ENCODE measurements around the gene SMPDL3A. TPM values are rescaled to one million over a fixed set of nuclear protein-coding genes. Genes with fewer than 3 reads are reported as not detected.

The SMPDL3A gene
- total and polyA plus RNA-seq, 9 of the 15 experiments (the other 6 are each of a cell fraction or from before 2014, with no cell fraction given): 0.14 to 0.91 (median 0.54) TPM

DNA sequence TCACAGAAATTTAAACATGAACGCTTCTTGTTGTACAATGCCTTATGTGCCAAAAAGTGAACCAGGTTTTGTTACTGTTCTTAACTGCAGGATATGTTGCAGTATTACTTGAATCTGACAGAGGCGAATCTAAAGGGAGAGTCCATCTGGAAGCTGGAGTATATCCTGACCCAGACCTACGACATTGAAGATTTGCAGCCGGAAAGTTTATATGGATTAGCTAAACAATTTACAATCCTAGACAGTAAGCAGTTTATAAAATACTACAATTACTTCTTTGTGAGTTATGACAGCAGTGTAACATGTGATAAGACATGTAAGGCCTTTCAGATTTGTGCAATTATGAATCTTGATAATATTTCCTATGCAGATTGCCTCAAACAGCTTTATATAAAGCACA is 19.9 kb downstream of the SMPDL3A start:
- Histone ChIP-seq H2AFZ (ENCODE audit: low read depth, low read length) (no peak overlapping the region), H3K4me1 (replicated peaks in 1 of 2; ENCODE audit: control insufficient read depth in 2 of 2, insufficient read depth in 2 of 2, low read length in 2 of 2) (no peaks in the 10 kb centered on the region), H3K4me3 (no peak overlapping the region), H3K9ac (ENCODE audit: insufficient read depth in 1 of 2, low read depth in 2 of 2, low read length in 2 of 2) (no peak overlapping the region), H4K20me1 (replicated peaks; ENCODE audit: control insufficient read depth, insufficient read depth, low read length) (no peaks in the 10 kb centered on the region), H3K27me3 (ENCODE audit: control insufficient read depth in 2 of 2, insufficient read depth in 2 of 2, low read length in 2 of 2) (no peaks in the 10 kb centered on the region), H3K9me1 (ENCODE audit: control insufficient read depth, insufficient read depth, low read length) (no peaks in the 10 kb centered on the region), H3K79me2 (ENCODE audit: control insufficient read depth, insufficient read depth, low read length) (no peaks in the 10 kb centered on the region), H3K4me2 (ENCODE audit: insufficient read depth, low read length) (no peak overlapping the region), H3K9me3 (replicated peaks; ENCODE audit: control insufficient read depth, insufficient read depth, low read depth, low read length) (no peaks in the 10 kb centered on the region), H3K36me3 (ENCODE audit: control insufficient read depth, insufficient read depth, low read length) (no peaks in the 10 kb centered on the region), H3K27ac (ENCODE audit: extremely low read depth, low read depth, low read length) (no peak overlapping the region)
- CTCF ChIA-PET (ENCODE audit: low intra/inter-chr PET ratio): no interaction called here
- POLR2A ChIA-PET: no interaction called here
- in situ Hi-C loops (cut with MboI): no loop called here
- intact Hi-C loops (cut with micrococcal nuclease): no loop called here
- DNase-seq (ENCODE audit: extremely low read depth in 1 of 4, low spot score in 3 of 4) (no peak), FAIRE-seq (no peak), ATAC-seq (no peak)
- no TSS peak for BruUV-seq (replicated peaks)
- WGBS (ENCODE audit: insufficient coverage, low coverage, missing lambda C conversion rate): 16% methylated on average over 4 of the region's 4 CpGs
- no peak for TF ChIP-seq SMAD3 (CRISPR knock-in tag; conservative IDR thresholded peaks at IDR 0.05)
- TF ChIP-seq HDAC3 (IDR thresholded peaks at IDR 0.05; ENCODE audit: borderline replicate concordance, partially characterized antibody): no peak
- no peak for TF ChIP-seq BRD4 (IDR thresholded peaks at IDR 0.05)
- TF ChIP-seq, protein P1, sequence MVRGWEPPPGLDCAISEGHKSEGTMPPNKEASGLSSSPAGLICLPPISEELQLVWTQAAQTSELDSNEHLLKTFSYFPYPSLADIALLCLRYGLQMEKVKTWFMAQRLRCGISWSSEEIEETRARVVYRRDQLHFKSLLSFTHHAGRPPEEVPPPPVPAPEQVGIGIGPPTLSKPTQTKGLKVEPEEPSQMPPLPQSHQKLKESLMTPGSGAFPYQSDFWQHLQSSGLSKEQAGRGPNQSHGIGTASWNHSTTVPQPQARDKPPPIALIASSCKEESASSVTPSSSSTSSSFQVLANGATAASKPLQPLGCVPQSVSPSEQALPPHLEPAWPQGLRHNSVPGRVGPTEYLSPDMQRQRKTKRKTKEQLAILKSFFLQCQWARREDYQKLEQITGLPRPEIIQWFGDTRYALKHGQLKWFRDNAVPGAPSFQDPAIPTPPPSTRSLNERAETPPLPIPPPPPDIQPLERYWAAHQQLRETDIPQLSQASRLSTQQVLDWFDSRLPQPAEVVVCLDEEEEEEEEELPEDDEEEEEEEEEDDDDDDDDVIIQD (CRISPR knock-in tag; IDR thresholded peaks at IDR 0.05): no peak
- TF ChIP-seq NR2F6 (CRISPR knock-in tag; IDR thresholded peaks at IDR 0.05): no peak
- TF ChIP-seq CEBPB (tag; IDR thresholded peaks at IDR 0.05): no peak
- no peak for TF ChIP-seq ELF4 (CRISPR knock-in tag; IDR thresholded peaks at IDR 0.05)
- TF ChIP-seq, protein P2, sequence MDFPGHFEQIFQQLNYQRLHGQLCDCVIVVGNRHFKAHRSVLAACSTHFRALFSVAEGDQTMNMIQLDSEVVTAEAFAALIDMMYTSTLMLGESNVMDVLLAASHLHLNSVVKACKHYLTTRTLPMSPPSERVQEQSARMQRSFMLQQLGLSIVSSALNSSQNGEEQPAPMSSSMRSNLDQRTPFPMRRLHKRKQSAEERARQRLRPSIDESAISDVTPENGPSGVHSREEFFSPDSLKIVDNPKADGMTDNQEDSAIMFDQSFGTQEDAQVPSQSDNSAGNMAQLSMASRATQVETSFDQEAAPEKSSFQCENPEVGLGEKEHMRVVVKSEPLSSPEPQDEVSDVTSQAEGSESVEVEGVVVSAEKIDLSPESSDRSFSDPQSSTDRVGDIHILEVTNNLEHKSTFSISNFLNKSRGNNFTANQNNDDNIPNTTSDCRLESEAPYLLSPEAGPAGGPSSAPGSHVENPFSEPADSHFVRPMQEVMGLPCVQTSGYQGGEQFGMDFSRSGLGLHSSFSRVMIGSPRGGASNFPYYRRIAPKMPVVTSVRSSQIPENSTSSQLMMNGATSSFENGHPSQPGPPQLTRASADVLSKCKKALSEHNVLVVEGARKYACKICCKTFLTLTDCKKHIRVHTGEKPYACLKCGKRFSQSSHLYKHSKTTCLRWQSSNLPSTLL (IDR thresholded peaks at IDR 0.05): no peak
- TF ChIP-seq, protein P3, sequence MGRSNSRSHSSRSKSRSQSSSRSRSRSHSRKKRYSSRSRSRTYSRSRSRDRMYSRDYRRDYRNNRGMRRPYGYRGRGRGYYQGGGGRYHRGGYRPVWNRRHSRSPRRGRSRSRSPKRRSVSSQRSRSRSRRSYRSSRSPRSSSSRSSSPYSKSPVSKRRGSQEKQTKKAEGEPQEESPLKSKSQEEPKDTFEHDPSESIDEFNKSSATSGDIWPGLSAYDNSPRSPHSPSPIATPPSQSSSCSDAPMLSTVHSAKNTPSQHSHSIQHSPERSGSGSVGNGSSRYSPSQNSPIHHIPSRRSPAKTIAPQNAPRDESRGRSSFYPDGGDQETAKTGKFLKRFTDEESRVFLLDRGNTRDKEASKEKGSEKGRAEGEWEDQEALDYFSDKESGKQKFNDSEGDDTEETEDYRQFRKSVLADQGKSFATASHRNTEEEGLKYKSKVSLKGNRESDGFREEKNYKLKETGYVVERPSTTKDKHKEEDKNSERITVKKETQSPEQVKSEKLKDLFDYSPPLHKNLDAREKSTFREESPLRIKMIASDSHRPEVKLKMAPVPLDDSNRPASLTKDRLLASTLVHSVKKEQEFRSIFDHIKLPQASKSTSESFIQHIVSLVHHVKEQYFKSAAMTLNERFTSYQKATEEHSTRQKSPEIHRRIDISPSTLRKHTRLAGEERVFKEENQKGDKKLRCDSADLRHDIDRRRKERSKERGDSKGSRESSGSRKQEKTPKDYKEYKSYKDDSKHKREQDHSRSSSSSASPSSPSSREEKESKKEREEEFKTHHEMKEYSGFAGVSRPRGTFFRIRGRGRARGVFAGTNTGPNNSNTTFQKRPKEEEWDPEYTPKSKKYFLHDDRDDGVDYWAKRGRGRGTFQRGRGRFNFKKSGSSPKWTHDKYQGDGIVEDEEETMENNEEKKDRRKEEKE (IDR thresholded peaks at IDR 0.05; ENCODE audit: borderline replicate concordance in 1 of 2, control insufficient read depth in 1 of 2, low read depth in 2 of 2, low read length in 1 of 2): no peak
- no peak for TF ChIP-seq CBFA2T3 (IDR thresholded peaks at IDR 0.05)
- TF ChIP-seq, protein P4, sequence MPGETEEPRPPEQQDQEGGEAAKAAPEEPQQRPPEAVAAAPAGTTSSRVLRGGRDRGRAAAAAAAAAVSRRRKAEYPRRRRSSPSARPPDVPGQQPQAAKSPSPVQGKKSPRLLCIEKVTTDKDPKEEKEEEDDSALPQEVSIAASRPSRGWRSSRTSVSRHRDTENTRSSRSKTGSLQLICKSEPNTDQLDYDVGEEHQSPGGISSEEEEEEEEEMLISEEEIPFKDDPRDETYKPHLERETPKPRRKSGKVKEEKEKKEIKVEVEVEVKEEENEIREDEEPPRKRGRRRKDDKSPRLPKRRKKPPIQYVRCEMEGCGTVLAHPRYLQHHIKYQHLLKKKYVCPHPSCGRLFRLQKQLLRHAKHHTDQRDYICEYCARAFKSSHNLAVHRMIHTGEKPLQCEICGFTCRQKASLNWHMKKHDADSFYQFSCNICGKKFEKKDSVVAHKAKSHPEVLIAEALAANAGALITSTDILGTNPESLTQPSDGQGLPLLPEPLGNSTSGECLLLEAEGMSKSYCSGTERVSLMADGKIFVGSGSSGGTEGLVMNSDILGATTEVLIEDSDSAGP (CRISPR knock-in tag; IDR thresholded peaks at IDR 0.05): no peak
- no peak for TF ChIP-seq ZNF263 (CRISPR knock-in tag; IDR thresholded peaks at IDR 0.05; ENCODE audit: borderline replicate concordance)
- no peak for TF ChIP-seq EWSR1 (IDR thresholded peaks at IDR 0.05; ENCODE audit: borderline replicate concordance, low read depth, partially characterized antibody)
- no peak for TF ChIP-seq MTF1 (CRISPR knock-in tag; IDR thresholded peaks at IDR 0.05; ENCODE audit: borderline replicate concordance)
